A549 (cell line): ENCODE measurements around the gene DYDC1.

Experiments
- CBX8 ChIP-seq: fragments of 200-600 bp; sonication (generic); IDR thresholded peaks from 2 replicates; pipeline ENCODE4 v1.6.1; 2016
- CEBPB ChIP-seq, 2 experiments: fragments of >200 bp in 1 of 2; sonication (Bioruptor Twin) in 1 of 2; formaldehyde crosslinking in 1 of 2; IDR thresholded peaks; 2 replicates each; pipeline ENCODE4 v1.6.1; 2012 to 2016
- CHD4 ChIP-seq: fragments of 200-600 bp; sonication (generic); IDR thresholded peaks from 2 replicates; pipeline ENCODE4 v1.6.1; 2016; ENCODE audit warnings: antibody characterized with exemption, mild to moderate bottlenecking, borderline replicate concordance
- EHMT2 ChIP-seq: fragments of 200-600 bp; sonication (generic); IDR thresholded peaks from 2 replicates; pipeline ENCODE4 v1.6.1; 2016; ENCODE audit warnings: antibody characterized with exemption, low read depth, mild to moderate bottlenecking, moderate library complexity
- ELK1 ChIP-seq: fragments of 150-350 bp; IDR thresholded peaks from 2 replicates; pipeline ENCODE4 v1.6.1; 2014; ENCODE audit warnings: low read depth, mild to moderate bottlenecking, low read length
- HOXA7 ChIP-seq: fragments of 250-450 bp; sonication (Bioruptor Pico); IDR thresholded peaks from 2 replicates; pipeline ENCODE4 v1.5.0; 2020; ENCODE audit warnings: mild to moderate bottlenecking, moderate library complexity
- PBX3 ChIP-seq: IDR thresholded peaks from 2 replicates; pipeline ENCODE4 v1.6.1; 2012
- POLR2A ChIP-seq: IDR thresholded peaks from 2 replicates; pipeline ENCODE4 v1.6.1; 2012; ENCODE audit warnings: mild to moderate bottlenecking, low read length
- RAD21 ChIP-seq, 2 experiments: fragments of >200 bp in 1 of 2; sonication (Bioruptor Twin) in 1 of 2; formaldehyde crosslinking in 1 of 2; IDR thresholded peaks in 1 of 2; conservative IDR thresholded peaks in 1 of 2; 2 replicates in 1 of 2; 3 replicates in 1 of 2; pipeline ENCODE4 v1.6.1; 2012 to 2018; ENCODE audit warnings: inconsistent platforms in 1 of 2
- RCOR1 ChIP-seq: fragments of 150-350 bp; IDR thresholded peaks from 2 replicates; pipeline ENCODE4 v1.6.1; 2014; ENCODE audit warnings: antibody characterized with exemption, low read length, low read depth
- RFX5 ChIP-seq: fragments of 450-650 bp; IDR thresholded peaks from 2 replicates; pipeline ENCODE4 v1.7.1; 2014; ENCODE audit warnings: antibody characterized with exemption, mild to moderate bottlenecking, moderate library complexity
- TP53 ChIP-seq: fragments of 250-450 bp; sonication (Bioruptor Pico); IDR thresholded peaks from 2 replicates; pipeline ENCODE4 v1.5.0; 2021; ENCODE audit warnings: mild to moderate bottlenecking, moderate library complexity
- TF ChIP-seq, protein P1 (sequence below): fragments of >200 bp; sonication (Bioruptor Twin); formaldehyde crosslinking; IDR thresholded peaks from 3 replicates; pipeline ENCODE4 v1.5.1; 2016

DNA sequence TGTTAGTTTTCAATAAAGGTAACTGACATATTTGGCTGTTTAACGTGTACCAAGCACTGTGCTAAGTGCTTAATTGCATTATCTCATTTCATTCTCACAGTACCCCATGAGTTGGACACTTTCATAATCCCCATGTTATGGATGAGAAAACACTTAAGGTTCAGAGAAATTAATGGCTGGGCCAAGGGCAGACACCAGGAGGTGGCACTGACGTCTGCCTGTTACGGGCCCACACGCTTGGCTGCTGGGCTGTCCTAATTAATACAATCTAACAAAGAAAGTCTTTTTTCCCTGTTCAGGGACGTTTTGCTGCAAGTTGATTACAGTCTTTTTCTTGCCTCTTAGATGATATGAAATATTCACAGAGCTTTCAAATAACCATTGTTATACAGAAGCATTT lies 16.1 kb upstream of the DYDC1 start:
- TF ChIP-seq, protein P1, sequence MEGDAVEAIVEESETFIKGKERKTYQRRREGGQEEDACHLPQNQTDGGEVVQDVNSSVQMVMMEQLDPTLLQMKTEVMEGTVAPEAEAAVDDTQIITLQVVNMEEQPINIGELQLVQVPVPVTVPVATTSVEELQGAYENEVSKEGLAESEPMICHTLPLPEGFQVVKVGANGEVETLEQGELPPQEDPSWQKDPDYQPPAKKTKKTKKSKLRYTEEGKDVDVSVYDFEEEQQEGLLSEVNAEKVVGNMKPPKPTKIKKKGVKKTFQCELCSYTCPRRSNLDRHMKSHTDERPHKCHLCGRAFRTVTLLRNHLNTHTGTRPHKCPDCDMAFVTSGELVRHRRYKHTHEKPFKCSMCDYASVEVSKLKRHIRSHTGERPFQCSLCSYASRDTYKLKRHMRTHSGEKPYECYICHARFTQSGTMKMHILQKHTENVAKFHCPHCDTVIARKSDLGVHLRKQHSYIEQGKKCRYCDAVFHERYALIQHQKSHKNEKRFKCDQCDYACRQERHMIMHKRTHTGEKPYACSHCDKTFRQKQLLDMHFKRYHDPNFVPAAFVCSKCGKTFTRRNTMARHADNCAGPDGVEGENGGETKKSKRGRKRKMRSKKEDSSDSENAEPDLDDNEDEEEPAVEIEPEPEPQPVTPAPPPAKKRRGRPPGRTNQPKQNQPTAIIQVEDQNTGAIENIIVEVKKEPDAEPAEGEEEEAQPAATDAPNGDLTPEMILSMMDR = no peak
- TF ChIP-seq RCOR1 (no peak), POLR2A (no peak), ELK1 (no peak), TP53 (CRISPR knock-in tag) (no peak), CBX8 (no peak), CHD4 (no peak), EHMT2 (no peak), CEBPB (IDR thresholded peaks at IDR 0.05) (no peak), HOXA7 (CRISPR knock-in tag) (no peak), PBX3 (no peak), RAD21 (conservative IDR thresholded peaks at IDR 0.05 in 1 of 2, IDR thresholded peaks at IDR 0.05 in 1 of 2) (no peak), RFX5 (no peak)
